Stimulated activated CD4-positive, alpha-beta T cell treated with anti-CD3 and anti-CD28 coated beads, TNF-alpha, amount 100 ng/mL, for 4 hours (primary cell): ENCODE measurements around the gene CCER1.

Experiments used
- DNase-seq, 3 experiments: peaks; one replicate each; pipeline ENCODE4 v3.0.0-alpha.2; 2020; ENCODE audit warnings: low read depth in 3 of 3

The CCER1 gene

DNA sequence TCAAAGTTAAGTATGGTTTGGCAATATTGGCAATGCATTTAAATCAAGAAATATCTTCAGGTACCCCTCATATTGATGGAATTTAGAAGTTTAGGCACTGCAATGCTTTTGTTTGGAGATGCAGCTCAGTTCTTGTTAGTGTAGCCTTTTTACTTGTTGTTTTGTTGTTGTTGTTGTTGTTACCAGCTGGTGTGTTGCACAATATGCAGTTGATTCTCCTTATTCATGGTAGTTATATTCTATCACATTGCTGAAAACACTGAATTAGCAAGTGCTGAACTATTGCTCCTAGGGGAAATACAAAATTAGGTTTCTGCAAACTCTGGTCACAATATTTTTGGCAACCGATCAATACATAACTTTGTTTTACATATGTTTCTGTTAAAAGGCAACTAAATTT, 34.8 kb downstream of the CCER1 start:
- no peak for DNase-seq

DNA sequence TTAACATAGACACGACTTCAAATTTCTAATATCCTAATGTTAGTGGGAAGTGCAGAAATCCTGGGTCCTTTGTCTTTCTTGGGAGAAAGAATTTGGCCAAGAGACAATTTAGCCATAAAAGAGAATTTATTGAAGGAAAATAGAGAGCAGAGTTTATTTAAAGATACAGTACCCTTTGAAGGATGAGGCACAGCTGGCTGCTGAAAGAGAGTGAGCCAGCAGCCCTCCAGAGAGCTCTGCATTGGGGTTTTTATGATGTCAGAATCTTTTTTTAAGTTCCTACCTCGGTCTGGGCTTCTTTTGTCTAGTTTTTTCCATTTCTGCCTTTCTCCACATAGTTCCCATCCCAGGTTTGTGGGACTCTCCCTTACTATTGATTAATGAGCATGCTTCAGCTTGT, 37.5 kb downstream of the CCER1 start:
- no peak for DNase-seq

- no peak for DNase-seq
These were observed 38.5 kb downstream of the CCER1 start for GRCh38 chr12:90916516-90916915.

DNA sequence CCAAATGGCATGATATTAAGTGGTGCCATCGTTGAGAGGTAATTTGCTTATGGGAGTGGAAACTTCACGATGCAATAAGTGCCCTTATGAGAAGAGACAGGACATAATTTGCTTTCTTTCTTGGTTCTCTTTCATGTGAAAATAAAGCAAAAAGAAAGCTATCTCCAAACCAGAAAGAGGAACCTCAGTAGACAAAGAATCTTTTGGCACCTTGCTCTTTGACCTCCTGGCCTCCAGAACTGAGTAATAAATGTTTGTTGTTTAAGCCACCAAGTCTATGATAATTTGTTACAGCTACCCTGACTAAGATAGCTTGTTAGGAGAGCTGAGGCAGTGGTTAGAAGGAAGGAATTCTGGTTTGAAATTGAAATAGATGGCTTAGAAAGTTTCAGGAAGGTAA, 39.6 kb downstream of the CCER1 start:
- DNase-seq: no peak

- DNase-seq: no peak
These were observed 44.0 kb downstream of the CCER1 start for GRCh38 chr12:90910958-90911357.

GRCh38 chr12:90909069-90909770, 45.8 kb downstream of the CCER1 start:
- DNase-seq: no peak

- DNase-seq: no peak
These were observed 46.5 kb downstream of the CCER1 start for GRCh38 chr12:90908465-90908864.

DNA sequence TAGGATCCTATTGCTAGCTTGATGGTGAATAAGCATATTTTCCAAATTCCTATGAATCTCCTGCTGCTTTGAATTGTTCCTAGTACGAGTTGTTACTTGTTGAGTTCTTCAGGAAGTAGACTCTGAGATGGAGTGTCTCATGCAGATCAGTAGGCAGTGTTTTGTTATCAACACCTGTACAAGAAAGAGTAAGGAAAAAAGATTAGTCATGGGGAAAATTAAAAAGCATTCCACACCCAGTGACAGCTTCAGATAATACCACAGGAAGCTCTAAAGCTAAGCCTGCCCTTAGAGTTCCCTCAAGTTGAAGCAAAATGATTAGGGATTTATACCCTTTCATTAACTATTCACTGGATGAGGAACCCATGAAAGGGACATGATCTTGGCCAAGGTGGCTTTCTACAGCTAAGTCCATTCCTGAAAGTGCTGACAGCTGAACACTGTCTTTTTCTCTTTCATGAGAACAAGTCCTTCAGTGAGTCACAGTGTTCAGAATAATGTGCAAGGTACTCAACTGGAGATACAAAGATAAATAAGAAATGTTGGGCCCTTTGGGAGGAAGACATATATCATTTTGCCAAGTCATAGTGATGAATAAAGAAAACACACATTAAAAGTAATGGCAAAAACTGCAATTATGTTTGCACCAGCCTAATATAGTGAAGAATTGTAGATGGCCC, 49.1 kb downstream of the CCER1 start:
- DNase-seq: no peak

GRCh38 chr12:90902596-90902995, 52.4 kb downstream of the CCER1 start:
- no peak for DNase-seq
